Activated CD4-positive, CD25-positive, alpha-beta regulatory T cell (primary cell): ENCODE measurements around the gene C2CD4C.
"Not testable (repeated sequence)": the region's sequence is repeated elsewhere in the genome, so short reads cannot be mapped to it uniquely, and the experiment has no call there.

ENCODE experiments used
- DNase-seq, 4 experiments: peaks; one replicate each; lab custom pipeline; 2025; lab: John Stamatoyannopoulos, UW

The C2CD4C gene

DNA sequence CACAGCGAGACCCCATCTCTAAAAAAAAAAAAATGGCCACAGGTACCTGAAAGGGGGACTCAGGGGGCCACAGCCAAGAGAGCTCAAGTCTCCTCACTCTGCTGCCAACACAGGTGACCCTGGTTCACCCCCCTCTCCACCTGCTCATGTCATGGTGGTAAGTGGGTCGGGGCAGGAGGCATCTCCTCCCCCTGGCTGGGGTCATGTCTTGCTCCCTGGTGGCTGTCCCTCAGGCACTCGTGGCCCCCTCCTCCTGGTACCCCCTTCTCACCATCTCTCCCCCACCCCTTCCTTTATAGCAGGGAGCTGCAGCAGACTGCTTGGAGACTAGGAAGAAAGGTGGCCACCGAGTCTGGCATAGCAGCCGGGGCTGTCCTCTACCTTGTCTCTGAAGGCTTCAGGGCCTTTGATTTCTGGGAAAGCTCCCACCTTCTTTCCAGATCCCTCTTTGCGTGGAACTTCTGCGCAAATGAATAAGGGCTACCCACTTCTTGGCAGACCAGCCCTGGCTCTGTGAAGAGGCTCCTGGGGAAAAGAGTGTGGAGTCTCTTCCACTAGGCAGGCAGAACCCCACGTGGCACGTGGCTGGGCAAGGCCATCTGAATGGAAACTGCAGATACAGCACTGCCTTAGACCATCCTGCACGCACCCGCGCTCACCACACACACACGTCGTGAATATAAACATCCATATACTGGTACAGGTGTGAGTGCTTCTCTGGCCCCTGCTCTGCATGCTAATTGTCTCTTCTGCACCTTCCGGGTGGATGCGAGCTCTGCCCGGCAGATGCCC, 44.3 kb downstream of the C2CD4C start:
- DNase-seq: no peak

DNA sequence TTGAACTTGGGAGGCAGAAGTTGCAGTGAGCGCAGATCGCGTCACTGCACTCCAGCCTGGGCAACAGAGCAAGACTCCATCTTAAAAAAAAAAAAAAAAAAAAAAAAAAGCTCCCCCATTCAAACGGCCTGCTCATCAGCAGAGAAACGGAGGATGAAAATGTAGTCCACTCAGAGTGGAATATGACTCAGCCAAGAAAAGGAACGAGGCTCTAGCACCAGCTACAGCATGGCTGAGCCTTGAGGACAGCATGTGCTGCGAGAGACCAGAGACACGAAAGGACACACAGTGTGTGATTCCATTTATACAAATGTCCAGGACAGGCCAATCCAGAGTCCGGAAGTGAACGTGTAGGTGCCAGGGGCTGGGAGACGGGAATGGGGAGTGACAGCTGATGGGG, 46.3 kb downstream of the C2CD4C start:
- DNase-seq: no peak

GRCh38 chr19:362154-362553, 46.8 kb downstream of the C2CD4C start:
- DNase-seq: no peak

DNA sequence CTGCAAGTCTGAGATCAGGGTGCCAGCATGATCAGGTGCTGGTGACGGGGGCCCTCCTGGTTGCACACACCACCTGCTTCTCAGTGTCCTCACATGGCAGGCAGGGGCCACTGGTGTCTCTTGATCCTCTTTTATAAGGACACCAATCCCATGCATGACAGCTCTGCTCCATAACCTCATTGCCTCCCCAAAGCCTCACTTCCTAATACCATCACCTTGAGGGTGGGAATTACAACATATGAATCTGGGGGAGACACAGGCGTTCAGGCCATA, 49.4 kb downstream of the C2CD4C start:
- no peak for DNase-seq

DNA sequence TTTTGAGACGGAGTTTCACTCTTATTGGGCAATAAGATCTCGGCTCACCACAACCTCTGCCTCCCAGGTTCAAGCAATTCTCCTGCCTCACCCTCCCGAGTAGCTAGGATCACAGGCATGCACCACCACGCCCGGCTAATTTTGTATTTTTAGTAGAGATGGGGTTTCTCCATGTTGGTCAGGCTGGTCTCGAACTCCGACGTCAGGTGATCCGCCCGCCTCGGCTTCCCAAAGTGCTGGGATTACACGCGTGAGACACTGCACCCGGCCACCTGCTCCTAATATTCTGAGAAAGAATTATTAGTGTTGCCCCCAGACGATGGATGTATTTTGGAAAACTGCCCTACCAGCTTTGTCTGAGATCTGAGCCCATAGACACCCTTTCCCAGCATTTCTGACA, 53.4 kb downstream of the C2CD4C start:
- DNase-seq: not testable (repeated sequence)
